KG1 (cell line): Measurements from ENCODE around the gene DHX9.

Source experiments
- DNase-seq: peaks from one replicate; lab custom pipeline; 2025; lab: John Stamatoyannopoulos, UW

The DHX9 gene

GRCh38 chr1:182841368-182841988, 2.3 kb downstream of the DHX9 start:
- DNase-seq = no peak

GRCh38 chr1:182842265-182842664, 3.1 kb downstream of the DHX9 start:
- no peak for DNase-seq

GRCh38 chr1:182845379-182845778, 6.2 kb downstream of the DHX9 start:
- no peak for DNase-seq

- DNase-seq = no peak
Observed at GRCh38 chr1:182845894-182846293, 6.7 kb downstream of the DHX9 start.

DNA sequence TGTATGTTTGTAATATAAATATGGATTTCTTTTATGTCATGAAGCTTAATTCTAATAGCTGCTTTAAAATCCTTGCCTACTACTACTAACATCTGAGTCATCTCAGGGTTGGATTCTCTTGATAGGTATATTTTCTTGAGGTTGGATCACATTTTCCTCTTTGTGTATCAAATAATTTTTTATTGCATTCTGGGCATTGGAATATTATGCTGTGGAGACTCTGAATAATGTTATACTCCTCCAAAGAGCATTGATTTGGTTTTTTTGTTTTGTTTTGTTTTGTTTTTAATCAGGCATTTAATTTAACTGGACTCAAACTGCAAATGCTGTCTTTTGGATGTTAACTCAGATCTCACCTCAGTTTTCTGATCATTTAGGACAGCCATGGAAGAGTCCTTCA, 8.0 kb downstream of the DHX9 start:
- DNase-seq = no peak

DNA sequence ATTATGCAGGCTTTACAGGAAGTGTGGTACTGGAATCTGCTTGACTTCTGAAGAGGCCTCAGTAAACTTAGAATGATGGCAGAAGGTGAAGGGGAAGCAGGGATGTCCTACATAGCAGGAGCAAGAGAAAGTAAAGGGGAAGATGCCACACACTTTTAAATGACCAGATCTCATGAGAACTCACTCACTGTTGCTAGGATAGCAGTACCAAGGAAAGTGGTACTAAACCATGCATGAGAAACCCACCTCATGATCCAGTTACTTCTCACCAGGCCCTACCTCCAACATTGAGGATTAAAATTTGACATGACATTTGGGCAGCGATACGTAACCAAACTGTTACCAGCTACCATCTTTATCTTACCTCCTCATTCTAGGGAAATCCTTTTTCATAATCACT, 9.6 kb downstream of the DHX9 start:
- no peak for DNase-seq

- no peak for DNase-seq
Observed at GRCh38 chr1:182850319-182850718, 11.2 kb downstream of the DHX9 start.

GRCh38 chr1:182851825-182852224, 12.7 kb downstream of the DHX9 start:
- no peak for DNase-seq

GRCh38 chr1:182855911-182856310, 16.8 kb downstream of the DHX9 start:
- no peak for DNase-seq

DNA sequence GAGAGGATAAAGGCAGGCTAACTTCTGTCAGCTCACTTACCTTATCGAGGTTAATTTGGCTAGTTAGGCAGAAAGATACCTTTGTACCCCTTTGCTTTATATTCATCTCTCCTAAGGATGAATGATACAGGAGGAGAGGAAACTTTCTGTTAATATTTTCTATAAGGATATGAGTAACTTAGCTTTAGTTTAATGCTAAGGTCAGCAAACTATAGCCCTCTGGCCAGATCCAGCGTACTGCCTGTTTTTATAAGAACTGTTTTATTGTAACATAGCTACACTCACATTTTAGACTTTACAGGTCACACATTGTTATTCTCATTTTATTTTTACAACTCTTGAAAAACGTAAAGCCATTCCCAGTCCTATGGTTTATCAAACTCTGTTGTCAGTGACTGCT, 18.1 kb downstream of the DHX9 start:
- no peak for DNase-seq

- no peak for DNase-seq
Observed at GRCh38 chr1:182860658-182861057, 21.5 kb downstream of the DHX9 start.

GRCh38 chr1:182861994-182862393, 22.8 kb downstream of the DHX9 start:
- DNase-seq = no peak

GRCh38 chr1:182862827-182863226, 23.7 kb downstream of the DHX9 start:
- no peak for DNase-seq

DNA sequence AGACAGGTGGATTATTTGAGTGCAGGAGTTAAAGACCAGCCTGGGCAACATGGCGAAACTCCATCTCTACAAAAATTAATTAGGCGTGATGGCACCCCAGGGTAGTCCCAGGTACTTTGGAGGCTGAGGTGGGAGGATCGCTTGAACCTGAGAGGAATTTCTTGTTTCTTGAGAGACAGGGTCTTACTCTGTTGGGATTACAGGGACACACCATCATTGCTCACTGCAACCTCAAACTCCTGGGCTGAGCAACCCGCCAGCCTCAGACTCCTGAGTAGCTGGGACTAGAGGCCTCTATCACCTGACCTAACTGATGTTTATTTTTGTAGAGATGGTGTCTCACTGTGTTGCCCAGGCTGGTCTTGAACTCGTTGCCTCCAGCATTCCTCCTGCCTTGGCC, 24.8 kb downstream of the DHX9 start:
- no peak for DNase-seq

DNA sequence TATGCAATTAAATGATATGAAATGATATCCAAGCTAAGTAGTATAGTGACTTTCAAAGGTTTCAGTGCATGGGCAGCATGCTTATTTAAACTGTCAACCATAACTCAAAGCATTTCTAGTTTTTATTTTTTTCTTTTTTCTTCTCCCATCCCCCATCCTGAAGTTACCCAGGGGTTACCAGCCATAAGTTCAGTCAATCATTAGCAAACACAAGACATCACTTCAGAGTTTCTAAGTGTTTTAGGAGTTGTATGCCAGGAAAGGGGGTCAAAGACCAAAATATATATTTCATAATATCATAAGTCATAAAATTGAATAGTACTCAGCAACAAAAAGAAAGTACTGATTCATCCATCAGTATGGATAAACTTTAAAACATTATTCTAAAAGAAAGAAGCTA, 28.7 kb downstream of the DHX9 start:
- no peak for DNase-seq

DNA sequence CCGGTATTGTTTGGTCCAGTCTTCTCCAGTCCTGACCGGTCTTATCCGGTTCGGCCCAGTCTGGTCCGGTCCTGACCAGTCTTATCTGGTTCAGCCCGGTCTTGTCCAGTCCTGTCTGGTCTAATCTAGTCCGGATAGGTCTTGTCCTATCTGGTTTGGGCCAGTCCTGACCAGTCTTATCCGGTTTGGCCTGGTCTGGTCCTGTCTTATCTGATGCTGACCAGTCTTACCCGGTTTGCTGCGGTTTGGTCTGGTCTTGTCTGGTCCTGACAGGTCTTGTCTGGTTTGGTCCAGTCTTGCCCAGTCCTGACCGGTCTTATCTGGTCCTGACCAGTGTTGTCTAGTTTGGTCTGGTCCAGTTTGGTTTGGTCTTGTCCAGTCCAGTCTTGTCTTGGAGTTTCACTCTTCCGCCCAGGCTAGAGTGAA, 30.1 kb downstream of the DHX9 start:
- no peak for DNase-seq

GRCh38 chr1:182872881-182873280, 33.7 kb downstream of the DHX9 start:
- DNase-seq = no peak

DNA sequence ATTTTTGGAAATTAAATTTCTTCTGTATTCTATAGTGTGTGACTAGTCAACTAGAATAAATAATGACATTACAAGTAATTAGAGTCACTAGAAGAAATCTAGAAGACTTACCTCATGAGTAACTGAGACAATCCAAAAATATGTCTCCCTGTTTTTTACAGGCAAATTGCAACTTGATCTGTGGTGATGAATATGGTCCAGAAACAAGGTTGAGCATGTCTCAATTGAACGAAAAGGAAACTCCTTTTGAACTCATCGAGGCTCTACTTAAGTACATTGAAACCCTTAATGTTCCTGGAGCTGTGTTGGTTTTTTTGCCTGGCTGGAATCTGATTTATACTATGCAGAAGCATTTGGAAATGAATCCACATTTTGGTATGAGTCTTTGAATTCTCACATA, 36.7 kb downstream of the DHX9 start:
- no peak for DNase-seq

DNA sequence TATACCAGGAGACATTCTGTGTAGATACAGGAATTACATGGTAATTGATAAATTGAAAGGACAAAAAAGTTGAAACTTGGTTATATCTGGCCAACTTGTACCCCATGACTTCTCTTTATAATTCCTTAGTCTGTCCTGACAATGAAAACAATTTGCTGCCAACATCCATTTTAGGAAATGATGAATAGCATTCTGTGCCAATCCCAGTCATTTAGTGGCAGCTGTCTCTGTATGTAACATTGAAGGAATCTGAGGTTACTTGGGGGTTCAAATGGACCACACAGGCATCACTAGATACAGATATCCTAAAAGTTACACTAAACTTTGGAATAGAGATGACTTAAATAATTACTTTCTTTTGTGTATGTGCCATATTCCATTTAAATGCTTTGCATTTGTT, 38.2 kb downstream of the DHX9 start:
- DNase-seq = no peak

GRCh38 chr1:182877842-182878241, 38.7 kb downstream of the DHX9 start:
- no peak for DNase-seq

GRCh38 chr1:182884872-182885271, 45.7 kb downstream of the DHX9 start:
- no peak for DNase-seq

DNA sequence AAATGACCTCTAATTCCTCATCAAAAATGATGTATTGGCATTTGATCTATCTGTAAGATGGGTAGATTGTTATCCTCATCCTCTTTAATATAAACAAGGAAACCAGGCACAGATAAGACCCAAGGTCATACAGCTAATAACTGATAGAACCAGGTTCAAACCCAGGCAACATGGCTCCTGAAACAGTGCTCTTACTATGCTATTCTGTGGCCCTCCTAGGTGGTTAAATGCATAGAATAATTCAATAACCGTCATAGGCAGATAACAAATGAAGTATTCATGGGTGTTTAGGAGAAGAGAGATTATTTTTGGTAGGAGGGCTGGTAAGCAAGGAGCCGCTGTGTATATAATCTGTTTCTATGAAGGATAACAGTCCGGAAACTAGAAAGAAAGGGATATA, 46.4 kb downstream of the DHX9 start:
- no peak for DNase-seq

- no peak for DNase-seq
Observed at GRCh38 chr1:182886985-182887384, 47.8 kb downstream of the DHX9 start.

GRCh38 chr1:182888736-182889531, 49.8 kb downstream of the DHX9 start:
- no peak for DNase-seq
